GM21529 (cell line): Measurements from ENCODE around the gene B4GALT1.
"Not testable (repeated sequence)": the region's sequence is repeated elsewhere in the genome, so short reads cannot be mapped to it uniquely, and the experiment has no call there.

Experiments used
- ATAC-seq: cut with Tn5 transposase; IDR thresholded peaks from one replicate; pipeline ENCODE4 v1.9.1; 2021; ENCODE audit not compliant: unreplicated experiment

The B4GALT1 gene

GRCh38 chr9:33162721-33163311 is 4.3 kb downstream of the B4GALT1 start:
- no peak for ATAC-seq

- no peak for ATAC-seq
Observed at GRCh38 chr9:33161589-33162132, 5.5 kb downstream of the B4GALT1 start.

- no peak for ATAC-seq
Observed at GRCh38 chr9:33161011-33161588, 6.0 kb downstream of the B4GALT1 start.

GRCh38 chr9:33160446-33160845 is 6.7 kb downstream of the B4GALT1 start:
- not testable (repeated sequence) for ATAC-seq

- peak; percentile 26 for ATAC-seq
Observed at GRCh38 chr9:33159777-33160127, 7.4 kb downstream of the B4GALT1 start.

- ATAC-seq = peak; percentile 32
Observed at GRCh38 chr9:33158843-33159776, 8.0 kb downstream of the B4GALT1 start.

GRCh38 chr9:33157960-33158842 is 8.9 kb downstream of the B4GALT1 start:
- ATAC-seq = peak; percentile 8

GRCh38 chr9:33155393-33155792 is 11.7 kb downstream of the B4GALT1 start:
- no peak for ATAC-seq

- ATAC-seq = no peak
Observed at GRCh38 chr9:33154371-33154770, 12.8 kb downstream of the B4GALT1 start.

- peak; percentile 52 for ATAC-seq
Observed at GRCh38 chr9:33153666-33154065, 13.5 kb downstream of the B4GALT1 start.

GRCh38 chr9:33153001-33153400 is 14.1 kb downstream of the B4GALT1 start:
- no peak for ATAC-seq

- no peak for ATAC-seq
Observed at GRCh38 chr9:33151601-33152000, 15.5 kb downstream of the B4GALT1 start.

GRCh38 chr9:33151007-33151557 is 16.1 kb downstream of the B4GALT1 start:
- ATAC-seq = no peak

- no peak for ATAC-seq
Observed at GRCh38 chr9:33148367-33149014, 18.6 kb downstream of the B4GALT1 start.

- no peak for ATAC-seq
Observed at GRCh38 chr9:33147416-33148169, 19.5 kb downstream of the B4GALT1 start.

- ATAC-seq = no peak
Observed at GRCh38 chr9:33146298-33146697, 20.8 kb downstream of the B4GALT1 start.

GRCh38 chr9:33144551-33144950 is 22.6 kb downstream of the B4GALT1 start:
- no peak for ATAC-seq

- no peak for ATAC-seq
Observed at GRCh38 chr9:33143241-33143661, 23.9 kb downstream of the B4GALT1 start.

GRCh38 chr9:33142535-33142934 is 24.6 kb downstream of the B4GALT1 start:
- ATAC-seq = peak; percentile 48
